OCI-LY1 (cell line): Measurements from ENCODE around the gene FLNC.

Experiments used
- H2AFZ ChIP-seq: fragments of 200-600 bp; sonication (generic), shearing (Covaris generic); 2 replicates; pipeline ENCODE4 v1.6.0; 2014; ENCODE audit warnings: antibody characterized with exemption, mild to moderate bottlenecking, low read length
- H3F3A ChIP-seq: fragments of 200-600 bp; sonication (generic), shearing (Covaris generic); 2 replicates; pipeline ENCODE4 v1.6.0; 2014; ENCODE audit warnings: mild to moderate bottlenecking, antibody characterized with exemption, low read length, moderate library complexity; ENCODE audit not compliant: insufficient read depth
- H3K27ac ChIP-seq: fragments of 200-600 bp; sonication (generic); 2 replicates; pipeline ENCODE4 v1.5.1; 2014; ENCODE audit warnings: low read length, mixed run types, mild to moderate bottlenecking, low read depth; ENCODE audit not compliant: poor library complexity, severe bottlenecking
- H3K27me3 ChIP-seq: fragments of 200-600 bp; sonication (generic); 2 replicates; pipeline ENCODE4 v1.6.0; 2014; ENCODE audit warnings: antibody characterized with exemption, mild to moderate bottlenecking, low read length, moderate library complexity; ENCODE audit not compliant: insufficient read depth
- H3K36me3 ChIP-seq: fragments of 200-600 bp; sonication (generic); 2 replicates; pipeline ENCODE4 v1.6.1; 2014; ENCODE audit warnings: mild to moderate bottlenecking, antibody characterized with exemption, low read length, moderate library complexity, mixed read lengths; ENCODE audit not compliant: insufficient read depth
- H3K4me1 ChIP-seq: fragments of 200-600 bp; sonication (generic); 2 replicates; pipeline ENCODE4 v1.5.1; 2014; ENCODE audit warnings: mild to moderate bottlenecking, low read length, moderate library complexity; ENCODE audit not compliant: insufficient read depth, severe bottlenecking
- H3K4me2 ChIP-seq: fragments of 200-600 bp; sonication (generic), shearing (Covaris generic); 2 replicates; pipeline ENCODE4 v1.6.1; 2014; ENCODE audit warnings: low read length
- H3K4me3 ChIP-seq: fragments of 200-600 bp; sonication (generic); 2 replicates; pipeline ENCODE4 v1.5.1; 2014; ENCODE audit warnings: low read length, low read depth, mild to moderate bottlenecking, mixed read lengths; ENCODE audit not compliant: poor library complexity, severe bottlenecking
- H3K79me2 ChIP-seq: fragments of 200-600 bp; shearing (Covaris generic); 2 replicates; pipeline ENCODE4 v1.6.1; 2016; ENCODE audit warnings: mixed run types, low read length, mixed read lengths; ENCODE audit not compliant: insufficient read depth
- H3K9ac ChIP-seq: fragments of 200-600 bp; sonication (generic), shearing (Covaris generic); 2 replicates; pipeline ENCODE4 v1.6.1; 2014; ENCODE audit warnings: mild to moderate bottlenecking, low read length, mixed read lengths
- H3K9me2 ChIP-seq: fragments of 200-600 bp; sonication (generic), shearing (Covaris generic); 2 replicates; pipeline ENCODE4 v1.6.1; 2014; ENCODE audit warnings: low read depth, mild to moderate bottlenecking, low read length, mixed read lengths
- H3K9me3 ChIP-seq: fragments of 200-600 bp; shearing (Covaris generic); 2 replicates; pipeline ENCODE4 v1.6.1; 2014; ENCODE audit warnings: low read length, mixed read lengths
- H4K20me1 ChIP-seq: fragments of 200-600 bp; sonication (generic), shearing (Covaris generic); 2 replicates; pipeline ENCODE4 v1.6.0; 2016; ENCODE audit warnings: mild to moderate bottlenecking, low read length; ENCODE audit not compliant: insufficient read depth
- EZH2 ChIP-seq: fragments of 200-600 bp; sonication (generic), shearing (Covaris generic); IDR thresholded peaks from 2 replicates; pipeline ENCODE4 v1.8.0; 2017; ENCODE audit warnings: borderline replicate concordance, mixed run types, mild to moderate bottlenecking, antibody characterized with exemption, low read length, moderate library complexity, mixed read lengths
- TF ChIP-seq, protein P1 (sequence below): fragments of 200-600 bp; sonication (generic), shearing (Covaris generic); IDR thresholded peaks from 2 replicates; pipeline ENCODE4 v1.5.1; 2017; ENCODE audit warnings: mild to moderate bottlenecking, antibody characterized with exemption, low read length, moderate library complexity, mixed read lengths

FLNC gene

DNA sequence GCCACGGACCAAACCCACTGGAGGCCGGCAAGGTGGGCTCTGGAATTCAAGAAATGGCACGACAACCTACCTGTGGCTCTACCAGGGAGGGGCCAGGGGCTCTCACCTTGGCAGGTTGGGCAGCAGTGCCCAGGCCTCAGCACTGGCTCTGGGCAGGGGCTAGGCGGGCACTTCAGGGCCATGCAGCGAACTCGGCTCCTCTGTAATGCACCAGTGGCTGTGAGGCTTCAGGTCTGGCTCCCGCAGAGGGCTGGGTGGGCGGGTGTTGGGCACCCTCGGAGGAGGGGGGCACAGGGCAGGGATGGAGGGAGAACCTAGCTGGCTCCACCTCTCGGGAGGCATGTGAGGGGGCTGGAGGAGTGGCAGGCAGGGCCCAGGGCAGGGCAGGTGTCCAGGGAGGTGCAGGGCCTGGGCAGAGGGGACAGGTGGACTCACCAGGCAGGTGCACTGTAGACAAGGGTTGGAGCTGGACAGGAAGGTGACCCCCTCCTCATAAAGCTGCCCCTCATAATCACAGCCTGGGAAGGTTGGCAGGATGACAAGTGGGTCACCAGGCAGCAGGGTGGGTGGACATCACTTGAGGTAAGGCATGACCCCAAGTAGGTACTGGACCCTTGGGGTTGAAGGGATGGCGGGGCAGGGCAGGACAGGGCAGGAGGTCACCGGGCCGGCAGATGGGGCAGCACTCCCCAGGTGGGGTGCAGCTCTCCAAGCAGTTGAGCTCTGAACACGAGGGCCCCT lies 73.6 kb downstream of the FLNC start:
- Histone ChIP-seq H3K79me2 (no peaks in the 10 kb centered on the region), H3K9me2 (no peaks in the 10 kb centered on the region), H3K4me1 (no peaks in the 10 kb centered on the region), H3K27ac (no peak overlapping the region), H3K9ac (no peak overlapping the region), H3K27me3 (peaks cover 1% of the 10 kb centered on the region; the same call in 1 of the 2 replicates), H3K4me2 (no peak overlapping the region), H3K9me3 (peaks cover 18% of the 10 kb centered on the region), H3K36me3 (no peaks in the 10 kb centered on the region; the same call in 1 of the 2 replicates), H3K4me3 (no peak overlapping the region), H2AFZ (no peak overlapping the region), H3F3A (no peaks in the 10 kb centered on the region), H4K20me1 (no peaks in the 10 kb centered on the region)
- TF ChIP-seq, protein P1, sequence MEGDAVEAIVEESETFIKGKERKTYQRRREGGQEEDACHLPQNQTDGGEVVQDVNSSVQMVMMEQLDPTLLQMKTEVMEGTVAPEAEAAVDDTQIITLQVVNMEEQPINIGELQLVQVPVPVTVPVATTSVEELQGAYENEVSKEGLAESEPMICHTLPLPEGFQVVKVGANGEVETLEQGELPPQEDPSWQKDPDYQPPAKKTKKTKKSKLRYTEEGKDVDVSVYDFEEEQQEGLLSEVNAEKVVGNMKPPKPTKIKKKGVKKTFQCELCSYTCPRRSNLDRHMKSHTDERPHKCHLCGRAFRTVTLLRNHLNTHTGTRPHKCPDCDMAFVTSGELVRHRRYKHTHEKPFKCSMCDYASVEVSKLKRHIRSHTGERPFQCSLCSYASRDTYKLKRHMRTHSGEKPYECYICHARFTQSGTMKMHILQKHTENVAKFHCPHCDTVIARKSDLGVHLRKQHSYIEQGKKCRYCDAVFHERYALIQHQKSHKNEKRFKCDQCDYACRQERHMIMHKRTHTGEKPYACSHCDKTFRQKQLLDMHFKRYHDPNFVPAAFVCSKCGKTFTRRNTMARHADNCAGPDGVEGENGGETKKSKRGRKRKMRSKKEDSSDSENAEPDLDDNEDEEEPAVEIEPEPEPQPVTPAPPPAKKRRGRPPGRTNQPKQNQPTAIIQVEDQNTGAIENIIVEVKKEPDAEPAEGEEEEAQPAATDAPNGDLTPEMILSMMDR: no peak
- no peak for TF ChIP-seq EZH2

DNA sequence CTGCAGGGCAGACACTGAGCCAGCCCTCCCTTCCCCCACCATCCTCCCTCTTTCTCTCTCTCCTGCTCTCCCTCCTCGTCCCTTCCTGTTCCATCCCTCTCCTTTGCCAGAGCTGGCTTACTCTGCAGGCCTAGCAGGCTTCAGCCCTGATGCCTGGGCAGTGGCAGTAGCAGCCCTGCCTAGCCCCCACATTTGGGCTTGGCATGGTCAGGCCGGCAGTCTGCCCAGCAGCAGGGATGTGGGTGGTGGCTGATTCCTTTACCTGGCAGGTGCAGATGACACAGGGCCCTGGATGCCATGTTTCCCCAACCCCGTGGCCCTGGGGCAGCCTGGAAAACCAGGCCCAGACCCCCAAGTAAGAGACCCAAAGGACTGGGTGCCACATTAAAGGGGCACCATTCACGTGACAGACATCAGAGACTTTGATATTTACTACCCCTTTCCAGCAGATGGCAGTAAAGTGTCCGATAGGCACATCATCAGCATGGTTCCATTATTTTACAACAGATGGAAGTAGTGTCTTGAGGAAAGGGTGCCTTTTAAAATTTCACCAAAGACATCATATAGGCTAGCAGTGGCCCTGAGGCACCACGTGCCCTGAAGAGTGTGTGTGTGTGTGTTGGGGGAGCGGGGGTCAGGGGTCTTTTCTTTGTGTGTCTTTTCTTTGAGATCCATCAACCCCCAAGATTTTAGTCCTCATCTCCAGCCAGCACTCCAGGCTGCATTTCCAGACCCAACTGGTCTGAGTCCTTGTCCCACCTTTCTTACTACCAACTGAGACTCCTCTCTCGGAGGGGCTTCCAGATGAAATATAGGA lies 74.4 kb downstream of the FLNC start:
- Histone ChIP-seq H3K9me3 (peaks cover 10% of the 10 kb centered on the region), H3F3A (no peaks in the 10 kb centered on the region), H3K9ac (no peak overlapping the region), H3K9me2 (no peaks in the 10 kb centered on the region), H3K4me2 (no peak overlapping the region), H3K79me2 (no peaks in the 10 kb centered on the region), H3K4me3 (no peak overlapping the region), H4K20me1 (no peaks in the 10 kb centered on the region), H3K36me3 (no peaks in the 10 kb centered on the region), H3K27ac (no peak overlapping the region), H3K27me3 (0 out of 2 replicates have a peak, but pooled peaks cover 9% of the 10 kb centered on the region), H3K4me1 (no peaks in the 10 kb centered on the region), H2AFZ (no peak overlapping the region)
- no peak for TF ChIP-seq EZH2
- TF ChIP-seq, protein P1: peak; percentile 99

DNA sequence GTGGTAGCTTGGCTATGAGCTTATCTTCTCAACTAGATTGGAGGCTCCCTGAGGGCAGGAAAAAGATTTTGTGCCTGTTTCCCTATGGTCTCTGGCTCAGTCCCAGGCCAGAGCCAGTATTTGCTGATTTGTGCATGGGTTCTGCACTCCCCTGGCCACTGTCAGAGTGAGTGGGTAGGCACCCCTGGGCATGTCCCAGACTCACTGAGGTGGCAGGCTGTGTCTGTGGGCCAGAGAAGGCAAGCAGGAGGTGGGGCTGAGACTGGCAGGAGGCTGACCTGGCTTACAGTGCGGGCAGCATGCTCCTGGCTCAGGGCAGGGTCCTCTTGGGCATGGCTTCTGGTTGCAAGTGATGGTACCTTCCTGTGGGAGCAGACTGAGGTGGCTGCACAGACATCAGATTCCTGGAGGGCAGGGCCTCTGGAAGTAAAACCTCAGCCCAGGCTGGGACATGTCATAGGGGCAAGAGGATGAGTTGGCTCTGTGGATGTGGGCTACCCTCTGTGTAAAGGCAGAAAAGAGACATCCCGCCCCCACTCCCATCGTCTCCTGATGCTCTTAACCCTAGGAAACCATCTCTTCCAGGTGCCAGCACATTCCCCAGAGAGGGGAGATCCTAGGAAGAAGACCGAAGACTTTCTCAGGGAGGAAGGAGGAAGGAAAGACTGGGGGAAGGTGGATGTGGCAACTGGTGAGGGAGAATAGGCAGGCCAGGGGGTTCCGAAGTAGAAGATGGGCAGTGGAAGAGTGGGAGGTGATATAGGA lies 76.0 kb downstream of the FLNC start:
- TF ChIP-seq, protein P1: no peak
- TF ChIP-seq EZH2: no peak
- Histone ChIP-seq H3K27ac (no peak overlapping the region), H3K27me3 (peaks cover 24% of the 10 kb centered on the region), H2AFZ (no peak overlapping the region), H3K4me3 (no peak overlapping the region), H3K9me3 (no peaks in the 10 kb centered on the region), H3K79me2 (no peaks in the 10 kb centered on the region), H3K36me3 (no peaks in the 10 kb centered on the region), H3F3A (no peaks in the 10 kb centered on the region), H3K9ac (no peak overlapping the region), H3K4me1 (no peaks in the 10 kb centered on the region), H3K9me2 (no peaks in the 10 kb centered on the region), H3K4me2 (no peak overlapping the region), H4K20me1 (no peaks in the 10 kb centered on the region)
